Stimulated activated CD8-positive, alpha-beta memory T cell treated with anti-CD3 and anti-CD28 coated beads, Interleukin-12 subunit alpha, Interleukin-12 subunit beta, amount 100 ng/mL, for 24 hours (primary cell): ENCODE data around the gene KCNQ4.

Experiments used
- DNase-seq: peaks from one replicate; pipeline ENCODE4 v3.0.0-alpha.2; 2020; ENCODE audit errors: extremely low read depth

The KCNQ4 gene

GRCh38 chr1:40794974-40795715, 11.6 kb downstream of the KCNQ4 start:
- no peak for DNase-seq

GRCh38 chr1:40795811-40796586, 12.4 kb downstream of the KCNQ4 start:
- DNase-seq: no peak

- DNase-seq: no peak
These were observed 13.5 kb downstream of the KCNQ4 start for GRCh38 chr1:40796939-40797667.

- DNase-seq: no peak
These were observed 14.1 kb downstream of the KCNQ4 start for GRCh38 chr1:40797668-40798010.

GRCh38 chr1:40798366-40799281, 15.0 kb downstream of the KCNQ4 start:
- no peak for DNase-seq

GRCh38 chr1:40799351-40799867, 15.8 kb downstream of the KCNQ4 start:
- DNase-seq: no peak

GRCh38 chr1:40801742-40802077, 18.1 kb downstream of the KCNQ4 start:
- DNase-seq: no peak

GRCh38 chr1:40802078-40802741, 18.6 kb downstream of the KCNQ4 start:
- peak; percentile 59 for DNase-seq

- no peak for DNase-seq
These were observed 19.1 kb downstream of the KCNQ4 start for GRCh38 chr1:40802742-40803113.

GRCh38 chr1:40803447-40803846, 19.9 kb downstream of the KCNQ4 start:
- DNase-seq: no peak

- DNase-seq: no peak
These were observed 20.3 kb downstream of the KCNQ4 start for GRCh38 chr1:40803902-40804301.

GRCh38 chr1:40806240-40806639, 22.7 kb downstream of the KCNQ4 start:
- no peak for DNase-seq

GRCh38 chr1:40806731-40807695, 23.4 kb downstream of the KCNQ4 start:
- DNase-seq: no peak

- no peak for DNase-seq
These were observed 24.4 kb downstream of the KCNQ4 start for GRCh38 chr1:40808002-40808401.

GRCh38 chr1:40808444-40808843, 24.9 kb downstream of the KCNQ4 start:
- no peak for DNase-seq

GRCh38 chr1:40808909-40809308, 25.3 kb downstream of the KCNQ4 start:
- no peak for DNase-seq

GRCh38 chr1:40810927-40811326, 27.3 kb downstream of the KCNQ4 start:
- DNase-seq: no peak

- no peak for DNase-seq
These were observed 31.8 kb downstream of the KCNQ4 start for GRCh38 chr1:40815420-40815819.

- DNase-seq: no peak
These were observed 34.2 kb downstream of the KCNQ4 start for GRCh38 chr1:40817791-40818263.
